ENCODE data around the gene RHD.
"Not testable (repeated sequence)": the region's sequence is repeated elsewhere in the genome, so short reads cannot be mapped to it uniquely, and the experiment has no call there.

The RHD gene

GRCh38 chr1:25356441-25356840, 84.1 kb downstream of the RHD start:
- no peak for DNase-seq (ENCODE audit: low spot score)

GRCh38 chr1:25356848-25357247, 84.5 kb downstream of the RHD start:
- DNase-seq (ENCODE audit: low spot score): peak; percentile 24

- peak; percentile 51 for DNase-seq (ENCODE audit: low spot score)
Measured at GRCh38 chr1:25360596-25361581, 88.6 kb downstream of the RHD start.

- DNase-seq (ENCODE audit: low spot score): peak; percentile 10
Measured at GRCh38 chr1:25361901-25362300, 89.6 kb downstream of the RHD start.

GRCh38 chr1:25362634-25363559, 90.6 kb downstream of the RHD start:
- DNase-seq (ENCODE audit: low spot score): not testable (repeated sequence)

DNA sequence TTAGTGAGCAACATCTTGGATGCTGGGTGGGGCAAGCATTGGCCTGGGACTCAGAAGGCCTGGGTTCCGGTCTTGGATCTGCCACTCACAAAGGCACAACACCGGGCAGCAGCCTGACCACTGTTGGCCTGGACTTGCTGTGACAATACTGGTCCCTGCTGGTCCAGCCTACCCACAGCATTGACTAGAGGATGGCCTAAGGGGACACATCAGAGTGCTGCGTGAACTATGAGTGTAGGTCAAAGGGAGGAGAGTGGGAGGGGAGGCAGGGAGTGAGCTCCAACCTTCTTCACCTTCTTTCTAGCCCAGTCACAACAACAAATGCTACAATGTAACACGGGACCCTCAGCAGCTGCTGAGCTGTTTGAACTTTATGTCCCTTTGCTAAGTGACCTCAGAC, 96.9 kb downstream of the RHD start:
- no peak for DNase-seq (ENCODE audit: low spot score)

DNA sequence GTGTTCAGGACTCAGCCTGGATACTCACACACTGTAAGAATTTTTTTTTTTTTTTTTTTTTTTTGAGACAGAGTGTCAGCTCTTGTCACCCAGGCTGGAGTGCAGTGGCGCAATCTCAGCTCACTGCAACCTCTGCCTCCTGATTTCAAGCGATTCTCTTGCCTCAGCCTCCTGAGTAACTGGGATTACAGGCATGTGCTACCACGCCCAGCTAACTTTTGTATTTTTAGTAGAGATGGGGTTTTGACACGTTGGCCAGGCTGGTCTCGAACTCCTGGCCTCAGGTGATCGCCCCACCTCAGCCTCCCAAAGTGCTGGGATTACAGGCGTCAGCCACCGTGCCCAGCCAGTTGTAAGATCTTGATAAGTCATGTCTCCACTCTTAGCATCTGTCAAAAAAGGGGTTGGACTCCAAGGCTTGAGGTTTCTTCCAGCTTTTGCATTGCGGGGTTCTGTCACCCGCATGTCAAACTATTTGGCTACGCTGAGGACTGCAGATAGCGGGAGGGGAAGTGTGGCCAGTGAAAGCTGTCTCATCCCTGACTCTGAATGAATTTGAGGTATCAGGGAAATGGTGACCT, 97.5 kb downstream of the RHD start:
- DNase-seq (ENCODE audit: low spot score): not testable (repeated sequence)

DNA sequence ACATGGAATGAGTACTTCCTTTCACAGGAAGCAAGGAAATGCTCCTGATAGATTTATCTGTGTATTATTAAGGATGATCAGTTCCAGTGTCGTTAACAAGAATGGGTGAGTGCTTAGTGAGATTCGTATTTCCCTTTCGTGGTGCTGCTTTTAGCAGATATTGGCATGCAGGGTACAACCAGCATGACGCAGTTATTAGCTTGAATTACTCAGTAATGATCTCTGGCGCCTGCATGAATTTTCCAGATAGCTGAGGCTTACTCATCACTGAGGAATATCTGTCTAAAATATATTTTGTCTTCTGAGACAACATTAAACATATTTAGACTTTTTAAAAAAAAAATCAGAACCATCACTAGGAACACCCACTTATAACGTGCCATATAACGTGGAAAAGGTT, 99.4 kb downstream of the RHD start:
- DNase-seq (ENCODE audit: low spot score): peak; percentile 65

GRCh38 chr1:25378367-25378766, 106.1 kb downstream of the RHD start:
- DNase-seq (ENCODE audit: low spot score): not testable (repeated sequence)

All from AG20443 (cell line).